ENCODE measurements around the gene RPL21. TPM values are rescaled to one million over a fixed set of nuclear protein-coding genes. Genes with fewer than 3 reads are reported as not detected.

Gene RPL21
- polyA plus RNA-seq, 2 donors = 457 to 1,083 TPM

DNA sequence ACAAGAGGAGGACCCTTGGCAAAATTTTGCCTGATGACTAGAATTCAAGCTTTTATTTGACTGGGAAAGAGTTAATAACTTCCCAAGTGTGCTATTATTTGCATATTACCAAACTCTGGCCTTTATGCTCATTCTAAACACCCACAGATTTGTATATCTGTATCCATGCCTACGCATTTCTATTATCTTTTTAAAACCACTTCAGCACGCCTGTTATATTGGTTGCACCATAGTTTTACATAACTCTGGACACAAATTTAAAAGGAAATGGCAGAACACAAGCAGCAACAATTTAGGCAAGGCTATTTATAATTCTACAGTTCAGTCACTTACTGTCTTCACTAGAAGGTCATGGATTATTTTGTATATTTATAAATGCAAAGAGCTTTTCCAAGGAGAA is 15.6 kb downstream of the RPL21 start:
- Histone ChIP-seq H3K27ac (ENCODE audit: low read depth in 2 of 2, low read length in 1 of 2) (peak overlapping the region in 1 of 2 donors; percentile 26), H3K27me3 (ENCODE audit: control insufficient read depth in 1 of 2, insufficient read depth in 2 of 2, low read length in 2 of 2) (no peaks in the 10 kb centered on the region), H3K4me1 (ENCODE audit: control insufficient read depth in 2 of 2, insufficient read depth in 2 of 2, low read length in 1 of 2) (peaks cover 0 to 10% of the 10 kb centered on the region in 2 donors), H3K36me3 (ENCODE audit: control insufficient read depth in 2 of 2, insufficient read depth in 2 of 2, low read length in 1 of 2) (no peaks in the 10 kb centered on the region), H3K4me3 (ENCODE audit: low read depth in 1 of 2, low read length in 2 of 2) (no peak overlapping the region), H3K9me3 (ENCODE audit: control insufficient read depth in 2 of 2, insufficient read depth in 1 of 2, low read depth in 1 of 2, low read length in 1 of 2) (no peaks in the 10 kb centered on the region)
- WGBS, 2 donors = 34 to 39% methylated on average over 2 of the region's 2 CpGs

GRCh38 chr13:27267596-27267995 is 16.2 kb downstream of the RPL21 start:
- WGBS, 2 donors = 80 to 88% methylated on average over 2 of the region's 2 CpGs

GRCh38 chr13:27269114-27269665 is 17.8 kb downstream of the RPL21 start:
- Histone ChIP-seq H3K9me3 (ENCODE audit: control insufficient read depth in 2 of 2, insufficient read depth in 1 of 2, low read depth in 1 of 2, low read length in 1 of 2) (no peaks in the 10 kb centered on the region), H3K4me1 (ENCODE audit: control insufficient read depth in 2 of 2, insufficient read depth in 2 of 2, low read length in 1 of 2) (peaks cover 0 to 8% of the 10 kb centered on the region in 2 donors), H3K36me3 (ENCODE audit: control insufficient read depth in 2 of 2, insufficient read depth in 2 of 2, low read length in 1 of 2) (no peaks in the 10 kb centered on the region), H3K27me3 (ENCODE audit: control insufficient read depth in 1 of 2, insufficient read depth in 2 of 2, low read length in 2 of 2) (no peaks in the 10 kb centered on the region), H3K27ac (ENCODE audit: low read depth in 2 of 2, low read length in 1 of 2) (peak overlapping the region; percentile 56 to 58), H3K4me3 (ENCODE audit: low read depth in 1 of 2, low read length in 2 of 2) (no peak overlapping the region)
- 50 to 52% methylated on average over 2 of the region's 2 CpGs for WGBS, 2 donors

More at GRCh38 chr13:27267596-27267995, 16.2 kb downstream of the RPL21 start:
- H3K27me3 ChIP-seq (ENCODE audit: control insufficient read depth in 1 of 2, insufficient read depth in 2 of 2, low read length in 2 of 2) = no peaks in the 10 kb centered on the region
- no peak overlapping the region for H3K4me3 ChIP-seq (ENCODE audit: low read depth in 1 of 2, low read length in 2 of 2)
- H3K36me3 ChIP-seq (ENCODE audit: control insufficient read depth in 2 of 2, insufficient read depth in 2 of 2, low read length in 1 of 2) = no peaks in the 10 kb centered on the region
- H3K9me3 ChIP-seq (ENCODE audit: control insufficient read depth in 2 of 2, insufficient read depth in 1 of 2, low read depth in 1 of 2, low read length in 1 of 2) = no peaks in the 10 kb centered on the region
- H3K4me1 ChIP-seq (ENCODE audit: control insufficient read depth in 2 of 2, insufficient read depth in 2 of 2, low read length in 1 of 2) = peaks cover 0 to 8% of the 10 kb centered on the region in 2 donors
- no peak overlapping the region for H3K27ac ChIP-seq (ENCODE audit: low read depth in 2 of 2, low read length in 1 of 2)

GRCh38 chr13:27270594-27271520 is 19.5 kb downstream of the RPL21 start, which contains the start of gene RASL11A:
Gene RASL11A, plus strand, starts transcription at chr13:27270830. Its CDS starts 115 bp downstream, at chr13:27270945.
- no peaks in the 10 kb centered on the region for H3K9me3 ChIP-seq (ENCODE audit: control insufficient read depth in 2 of 2, insufficient read depth in 1 of 2, low read depth in 1 of 2, low read length in 1 of 2)
- peak within 1 kb of the TSS; percentile 87 to 91 for H3K27ac ChIP-seq (ENCODE audit: low read depth in 2 of 2, low read length in 1 of 2)
- 0 to 1% methylated on average over 89 to 99 of the region's 99 CpGs for WGBS, 2 donors
- H3K27me3 ChIP-seq (ENCODE audit: control insufficient read depth in 1 of 2, insufficient read depth in 2 of 2, low read length in 2 of 2) = no peaks in the 10 kb centered on the region
- H3K4me1 ChIP-seq (ENCODE audit: control insufficient read depth in 2 of 2, insufficient read depth in 2 of 2, low read length in 1 of 2) = peaks cover 0 to 5% of the 10 kb centered on the region in 2 donors
- H3K36me3 ChIP-seq (ENCODE audit: control insufficient read depth in 2 of 2, insufficient read depth in 2 of 2, low read length in 1 of 2) = no peaks in the 10 kb centered on the region
- peak within 1 kb of the TSS; percentile 71 to 86 for H3K4me3 ChIP-seq (ENCODE audit: low read depth in 1 of 2, low read length in 2 of 2)

GRCh38 chr13:27271570-27272096 is 20.3 kb downstream of the RPL21 start:
- Histone ChIP-seq H3K27me3 (ENCODE audit: control insufficient read depth in 1 of 2, insufficient read depth in 2 of 2, low read length in 2 of 2) (no peaks in the 10 kb centered on the region), H3K36me3 (ENCODE audit: control insufficient read depth in 2 of 2, insufficient read depth in 2 of 2, low read length in 1 of 2) (no peaks in the 10 kb centered on the region), H3K9me3 (ENCODE audit: control insufficient read depth in 2 of 2, insufficient read depth in 1 of 2, low read depth in 1 of 2, low read length in 1 of 2) (no peaks in the 10 kb centered on the region), H3K4me1 (ENCODE audit: control insufficient read depth in 2 of 2, insufficient read depth in 2 of 2, low read length in 1 of 2) (peaks cover 0 to 5% of the 10 kb centered on the region in 2 donors), H3K27ac (ENCODE audit: low read depth in 2 of 2, low read length in 1 of 2) (peak overlapping the region; percentile 50 to 87), H3K4me3 (ENCODE audit: low read depth in 1 of 2, low read length in 2 of 2) (peak overlapping the region; percentile 71 to 86)
- 37 to 40% methylated on average over 15 of the region's 15 CpGs for WGBS, 2 donors

GRCh38 chr13:27273658-27274425 is 22.5 kb downstream of the RPL21 start:
- no peaks in the 10 kb centered on the region for H3K9me3 ChIP-seq (ENCODE audit: control insufficient read depth in 2 of 2, insufficient read depth in 1 of 2, low read depth in 1 of 2, low read length in 1 of 2)
- H3K4me3 ChIP-seq (ENCODE audit: low read depth in 1 of 2, low read length in 2 of 2) = no peak overlapping the region
- no peak overlapping the region for H3K27ac ChIP-seq (ENCODE audit: low read depth in 2 of 2, low read length in 1 of 2)
- no peaks in the 10 kb centered on the region for H3K27me3 ChIP-seq (ENCODE audit: control insufficient read depth in 1 of 2, insufficient read depth in 2 of 2, low read length in 2 of 2)
- H3K36me3 ChIP-seq (ENCODE audit: control insufficient read depth in 2 of 2, insufficient read depth in 2 of 2, low read length in 1 of 2) = no peaks in the 10 kb centered on the region
- 62 to 72% methylated on average over 4 of the region's 4 CpGs for WGBS, 2 donors
- peaks cover 0 to 3% of the 10 kb centered on the region in 2 donors for H3K4me1 ChIP-seq (ENCODE audit: control insufficient read depth in 2 of 2, insufficient read depth in 2 of 2, low read length in 1 of 2)

- WGBS, 2 donors = 40 to 41% methylated on average over 1 of the region's 1 CpG
- H3K27me3 ChIP-seq (ENCODE audit: control insufficient read depth in 1 of 2, insufficient read depth in 2 of 2, low read length in 2 of 2) = no peaks in the 10 kb centered on the region
- H3K36me3 ChIP-seq (ENCODE audit: control insufficient read depth in 2 of 2, insufficient read depth in 2 of 2, low read length in 1 of 2) = no peaks in the 10 kb centered on the region
- no peaks in the 10 kb centered on the region for H3K4me1 ChIP-seq (ENCODE audit: control insufficient read depth in 2 of 2, insufficient read depth in 2 of 2, low read length in 1 of 2)
- H3K4me3 ChIP-seq (ENCODE audit: low read depth in 1 of 2, low read length in 2 of 2) = no peak overlapping the region
- no peak overlapping the region for H3K27ac ChIP-seq (ENCODE audit: low read depth in 2 of 2, low read length in 1 of 2)
- no peaks in the 10 kb centered on the region for H3K9me3 ChIP-seq (ENCODE audit: control insufficient read depth in 2 of 2, insufficient read depth in 1 of 2, low read depth in 1 of 2, low read length in 1 of 2)
Measured at GRCh38 chr13:27274631-27275030, 23.3 kb downstream of the RPL21 start.

- H3K9me3 ChIP-seq (ENCODE audit: control insufficient read depth in 2 of 2, insufficient read depth in 1 of 2, low read depth in 1 of 2, low read length in 1 of 2) = no peaks in the 10 kb centered on the region
- no peaks in the 10 kb centered on the region for H3K4me1 ChIP-seq (ENCODE audit: control insufficient read depth in 2 of 2, insufficient read depth in 2 of 2, low read length in 1 of 2)
- H3K4me3 ChIP-seq (ENCODE audit: low read depth in 1 of 2, low read length in 2 of 2) = no peak overlapping the region
- no peaks in the 10 kb centered on the region for H3K36me3 ChIP-seq (ENCODE audit: control insufficient read depth in 2 of 2, insufficient read depth in 2 of 2, low read length in 1 of 2)
- H3K27ac ChIP-seq (ENCODE audit: low read depth in 2 of 2, low read length in 1 of 2) = no peak overlapping the region
- 64 to 71% methylated on average over 7 of the region's 7 CpGs for WGBS, 2 donors
- H3K27me3 ChIP-seq (ENCODE audit: control insufficient read depth in 1 of 2, insufficient read depth in 2 of 2, low read length in 2 of 2) = no peaks in the 10 kb centered on the region
Measured at GRCh38 chr13:27276188-27276587, 24.8 kb downstream of the RPL21 start.

DNA sequence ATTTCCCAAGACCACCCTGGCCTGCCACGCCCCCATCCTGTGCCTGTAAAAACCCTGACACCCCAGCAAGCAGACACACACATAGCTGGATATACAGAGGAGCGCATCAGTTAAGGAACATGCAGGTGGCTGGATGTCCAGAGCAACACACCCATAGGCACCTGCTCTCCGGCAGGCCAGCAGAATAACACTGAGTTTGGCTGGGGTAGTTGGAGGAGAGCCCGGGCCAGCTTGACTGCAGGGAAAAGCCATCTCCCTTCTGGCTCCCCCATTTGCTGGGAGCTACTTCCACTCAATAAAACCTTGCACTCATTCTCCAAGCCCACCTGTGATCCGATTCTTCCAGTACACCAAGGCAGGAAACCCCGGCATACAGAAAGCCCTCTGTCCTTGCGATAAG is 28.1 kb downstream of the RPL21 start:
- Histone ChIP-seq H3K9me3 (ENCODE audit: control insufficient read depth in 2 of 2, insufficient read depth in 1 of 2, low read depth in 1 of 2, low read length in 1 of 2) (no peaks in the 10 kb centered on the region), H3K27me3 (ENCODE audit: control insufficient read depth in 1 of 2, insufficient read depth in 2 of 2, low read length in 2 of 2) (no peaks in the 10 kb centered on the region), H3K36me3 (ENCODE audit: control insufficient read depth in 2 of 2, insufficient read depth in 2 of 2, low read length in 1 of 2) (no peaks in the 10 kb centered on the region), H3K27ac (ENCODE audit: low read depth in 2 of 2, low read length in 1 of 2) (no peak overlapping the region), H3K4me1 (ENCODE audit: control insufficient read depth in 2 of 2, insufficient read depth in 2 of 2, low read length in 1 of 2) (no peaks in the 10 kb centered on the region), H3K4me3 (ENCODE audit: low read depth in 1 of 2, low read length in 2 of 2) (no peak overlapping the region)
- 89 to 91% methylated on average over 7 of the region's 7 CpGs for WGBS, 2 donors
